Astrocyte (in vitro differentiated cells and primary cell): ENCODE data around the gene CREB3L4. TPM values are rescaled to one million over a fixed set of nuclear protein-coding genes. Genes with fewer than 3 reads are reported as not detected.

ENCODE experiments used
- DNase-seq: peaks from one replicate; pipeline ENCODE4 v3.0.0-alpha.2; 2010; ENCODE audit warnings: low read depth
- FAIRE-seq: peaks from 2 replicates; lab custom pipeline; 2011; peaks lifted over from hg19 to GRCh38; lab: Jason Lieb, UNC
- H2AFZ ChIP-seq: 2 replicates; pipeline ENCODE4 v1.6.0; 2012; ENCODE audit warnings: low read depth, low read length, inconsistent platforms
- H3K27ac ChIP-seq: 2 replicates; pipeline ENCODE4 v1.5.1; 2011; ENCODE audit warnings: low read depth, low read length, inconsistent platforms
- H3K27me3 ChIP-seq: 2 replicates; pipeline ENCODE4 v1.6.0; 2011; ENCODE audit warnings: low read length, inconsistent platforms; ENCODE audit not compliant: insufficient read depth
- H3K36me3 ChIP-seq: 2 replicates; pipeline ENCODE4 v1.5.1; 2011; ENCODE audit warnings: low read length, inconsistent platforms; ENCODE audit not compliant: insufficient read depth
- H3K4me1 ChIP-seq: 2 replicates; pipeline ENCODE4 v1.5.1; 2011; ENCODE audit warnings: low read length, inconsistent platforms; ENCODE audit not compliant: insufficient read depth
- H3K4me2 ChIP-seq: 2 replicates; pipeline ENCODE4 v1.6.0; 2012; ENCODE audit warnings: low read length, inconsistent platforms
- H3K4me3 ChIP-seq: 2 replicates; pipeline ENCODE4 v1.5.1; 2011; ENCODE audit warnings: low read depth, mild to moderate bottlenecking, low read length, inconsistent platforms; ENCODE audit not compliant: insufficient read depth
- H3K79me2 ChIP-seq: 2 replicates; pipeline ENCODE4 v1.6.0; 2012; ENCODE audit warnings: mild to moderate bottlenecking, low read length, inconsistent platforms; ENCODE audit not compliant: insufficient read depth
- H3K9ac ChIP-seq: 2 replicates; pipeline ENCODE4 v1.6.0; 2012; ENCODE audit warnings: mild to moderate bottlenecking, low read length, inconsistent platforms
- H3K9me3 ChIP-seq: 2 replicates; pipeline ENCODE4 v1.5.1; 2012; ENCODE audit warnings: low read depth, mild to moderate bottlenecking, low read length, inconsistent platforms; ENCODE audit not compliant: insufficient read depth
- H4K20me1 ChIP-seq: 2 replicates; pipeline ENCODE4 v1.6.0; 2012; ENCODE audit warnings: low read length, inconsistent platforms; ENCODE audit not compliant: insufficient read depth
- H3K27ac Mint-ChIP-seq: one replicate; pipeline ENCODE4 v1.8.0; 2021; ENCODE audit warnings: mild to moderate bottlenecking, mixed read lengths; ENCODE audit not compliant: unreplicated experiment
- H3K27me3 Mint-ChIP-seq: one replicate; pipeline ENCODE4 v1.8.0; 2021; ENCODE audit warnings: low read depth, mixed read lengths; ENCODE audit not compliant: unreplicated experiment
- H3K36me3 Mint-ChIP-seq: one replicate; pipeline ENCODE4 v1.8.0; 2021; ENCODE audit warnings: low read depth, mixed read lengths; ENCODE audit not compliant: unreplicated experiment
- H3K4me1 Mint-ChIP-seq: one replicate; pipeline ENCODE4 v1.8.0; 2021; ENCODE audit warnings: low read depth, mixed read lengths; ENCODE audit not compliant: unreplicated experiment
- H3K4me3 Mint-ChIP-seq: one replicate; pipeline ENCODE4 v1.8.0; 2021; ENCODE audit warnings: mild to moderate bottlenecking, moderate library complexity, mixed read lengths; ENCODE audit not compliant: unreplicated experiment
- H3K9me3 Mint-ChIP-seq: one replicate; pipeline ENCODE4 v1.8.0; 2021; ENCODE audit warnings: mild to moderate bottlenecking, mixed read lengths; ENCODE audit not compliant: unreplicated experiment
- CTCF ChIP-seq: IDR thresholded peaks from 2 replicates; pipeline ENCODE4 v1.5.1; 2011; ENCODE audit warnings: low read depth, mild to moderate bottlenecking, inconsistent platforms, low read length, moderate library complexity; ENCODE audit not compliant: insufficient read depth
- EZH2 ChIP-seq: IDR thresholded peaks from 2 replicates; pipeline ENCODE4 v1.6.1; 2012; ENCODE audit warnings: mild to moderate bottlenecking, low read length, inconsistent platforms; ENCODE audit not compliant: insufficient read depth
- total RNA-seq: library from RNA; stranded (reverse); gene quantifications from 2 replicates; pipeline ENCODE4 v1.2.1, GENCODE V29; 2021

CREB3L4 gene
- total RNA-seq, 1 donor from 2014 or later = 5.3 TPM

- no peak for TF ChIP-seq CTCF
- TF ChIP-seq EZH2 = no peak
- no peaks in the 10 kb centered on the region for H3K27me3 Mint-ChIP-seq
- no peak overlapping the region for H3K4me3 ChIP-seq
- H3K27ac Mint-ChIP-seq = no peak overlapping the region
- H3K9ac ChIP-seq = no peak overlapping the region
- no peaks in the 10 kb centered on the region for H3K9me3 ChIP-seq
- FAIRE-seq (no peak), DNase-seq (no peak)
- peaks cover 9% of the 10 kb centered on the region for H3K4me1 ChIP-seq
- no peaks in the 10 kb centered on the region for H3K27me3 ChIP-seq
- no peaks in the 10 kb centered on the region for H4K20me1 ChIP-seq
- peaks cover 26% of the 10 kb centered on the region for H3K79me2 ChIP-seq
- H3K36me3 ChIP-seq = peaks cover 5% of the 10 kb centered on the region
- no peak overlapping the region for H2AFZ ChIP-seq
- no peak overlapping the region for H3K27ac ChIP-seq
- no peak overlapping the region for H3K4me2 ChIP-seq
- H3K4me3 Mint-ChIP-seq = no peak overlapping the region
- H3K9me3 Mint-ChIP-seq = no peaks in the 10 kb centered on the region
- H3K36me3 Mint-ChIP-seq = peaks cover 14% of the 10 kb centered on the region
- H3K4me1 Mint-ChIP-seq = peaks cover 6% of the 10 kb centered on the region
Measured at GRCh38 chr1:153942766-153943549, 24.7 kb upstream of the CREB3L4 start.

GRCh38 chr1:153944005-153944826, 23.5 kb upstream of the CREB3L4 start:
- peak overlapping the region; percentile 90 for H3K4me3 Mint-ChIP-seq
- Histone ChIP-seq H3K4me1 (peaks cover 9% of the 10 kb centered on the region), H3K79me2 (peaks cover 26% of the 10 kb centered on the region), H3K36me3 (peaks cover 6% of the 10 kb centered on the region), H3K27ac (no peak overlapping the region), H3K9ac (peak overlapping the region; percentile 85), H3K4me2 (no peak overlapping the region), H3K27me3 (no peaks in the 10 kb centered on the region), H3K9me3 (no peaks in the 10 kb centered on the region), H4K20me1 (no peaks in the 10 kb centered on the region), H2AFZ (no peak overlapping the region), H3K4me3 (no peak overlapping the region)
- H3K27ac Mint-ChIP-seq = peak overlapping the region; percentile 34
- FAIRE-seq = no peak
- H3K27me3 Mint-ChIP-seq = no peaks in the 10 kb centered on the region
- H3K9me3 Mint-ChIP-seq = no peaks in the 10 kb centered on the region
- peaks cover 13% of the 10 kb centered on the region for H3K36me3 Mint-ChIP-seq
- DNase-seq = no peak
- peaks cover 6% of the 10 kb centered on the region for H3K4me1 Mint-ChIP-seq
- no peak for TF ChIP-seq CTCF
- TF ChIP-seq EZH2 = no peak
